Measurements from ENCODE around the gene MYO5A. TPM values are rescaled to one million over a fixed set of nuclear protein-coding genes. Genes with fewer than 3 reads are reported as not detected.

The MYO5A gene
- total and polyA plus RNA-seq, 4 donors, result 5.7 to 42.1 (median 22.0) TPM

- DNase-seq, result no peak
- Histone ChIP-seq H3K27ac (ENCODE audit: low read depth in 1 of 2, low read length in 2 of 2) (no peak overlapping the region), H3K36me3 (ENCODE audit: control insufficient read depth in 1 of 2, insufficient read depth in 2 of 2, low read length in 1 of 2) (no peaks in the 10 kb centered on the region), H3K27me3 (ENCODE audit: control insufficient read depth in 1 of 2, insufficient read depth in 2 of 2, low read length in 1 of 2) (no peaks in the 10 kb centered on the region), H3K4me3 (ENCODE audit: low read length in 2 of 2) (no peak overlapping the region), H3K4me1 (ENCODE audit: control insufficient read depth in 1 of 2, insufficient read depth in 2 of 2, low read length in 2 of 2) (no peaks in the 10 kb centered on the region), H3K9me3 (ENCODE audit: control insufficient read depth, low read length) (no peaks in the 10 kb centered on the region)
- no peak for ATAC-seq (ENCODE audit: low FRiP score)
- WGBS, 2 donors, result 85 to 94% methylated on average over 5 of the region's 5 CpGs
- intact Hi-C loops (cut with DNase I), result no loop called here
Measured at GRCh38 chr15:52503788-52504496, 24.7 kb downstream of the MYO5A start.

GRCh38 chr15:52502608-52503007 is 26.1 kb downstream of the MYO5A start:
- H3K36me3 ChIP-seq (ENCODE audit: control insufficient read depth in 1 of 2, insufficient read depth in 2 of 2, low read length in 1 of 2), result no peaks in the 10 kb centered on the region
- intact Hi-C loops (cut with DNase I), result no loop called here
- WGBS, 2 donors, result 92 to 95% methylated on average over 1 of the region's 1 CpG
- no peaks in the 10 kb centered on the region for H3K9me3 ChIP-seq (ENCODE audit: control insufficient read depth, low read length)
- no peaks in the 10 kb centered on the region for H3K27me3 ChIP-seq (ENCODE audit: control insufficient read depth in 1 of 2, insufficient read depth in 2 of 2, low read length in 1 of 2)
- DNase-seq (no peak), ATAC-seq (ENCODE audit: low FRiP score) (no peak)
- H3K4me1 ChIP-seq (ENCODE audit: control insufficient read depth in 1 of 2, insufficient read depth in 2 of 2, low read length in 2 of 2), result no peaks in the 10 kb centered on the region
- H3K4me3 ChIP-seq (ENCODE audit: low read length in 2 of 2), result no peak overlapping the region
- H3K27ac ChIP-seq (ENCODE audit: low read depth in 1 of 2, low read length in 2 of 2), result no peak overlapping the region

- Histone ChIP-seq H3K27me3 (ENCODE audit: control insufficient read depth in 1 of 2, insufficient read depth in 2 of 2, low read length in 1 of 2) (no peaks in the 10 kb centered on the region), H3K36me3 (ENCODE audit: control insufficient read depth in 1 of 2, insufficient read depth in 2 of 2, low read length in 1 of 2) (no peaks in the 10 kb centered on the region), H3K4me3 (ENCODE audit: low read length in 2 of 2) (no peak overlapping the region), H3K4me1 (ENCODE audit: control insufficient read depth in 1 of 2, insufficient read depth in 2 of 2, low read length in 2 of 2) (no peaks in the 10 kb centered on the region), H3K27ac (ENCODE audit: low read depth in 1 of 2, low read length in 2 of 2) (no peak overlapping the region), H3K9me3 (ENCODE audit: control insufficient read depth, low read length) (no peaks in the 10 kb centered on the region)
- ATAC-seq (ENCODE audit: low FRiP score) (no peak), DNase-seq (no peak)
- WGBS, 2 donors, result 89 to 95% methylated on average over 3 of the region's 3 CpGs
- intact Hi-C loops (cut with DNase I), result no loop called here
Measured at GRCh38 chr15:52499506-52499905, 29.2 kb downstream of the MYO5A start.

- no peaks in the 10 kb centered on the region for H3K9me3 ChIP-seq (ENCODE audit: control insufficient read depth, low read length)
- ATAC-seq (ENCODE audit: low FRiP score) (no peak), DNase-seq (no peak)
- H3K36me3 ChIP-seq (ENCODE audit: control insufficient read depth in 1 of 2, insufficient read depth in 2 of 2, low read length in 1 of 2), result no peaks in the 10 kb centered on the region
- H3K27ac ChIP-seq (ENCODE audit: low read depth in 1 of 2, low read length in 2 of 2), result no peak overlapping the region
- no peaks in the 10 kb centered on the region for H3K27me3 ChIP-seq (ENCODE audit: control insufficient read depth in 1 of 2, insufficient read depth in 2 of 2, low read length in 1 of 2)
- H3K4me1 ChIP-seq (ENCODE audit: control insufficient read depth in 1 of 2, insufficient read depth in 2 of 2, low read length in 2 of 2), result no peaks in the 10 kb centered on the region
- intact Hi-C loops (cut with DNase I), result no loop called here
- no peak overlapping the region for H3K4me3 ChIP-seq (ENCODE audit: low read length in 2 of 2)
Measured at GRCh38 chr15:52498706-52499105, 30.0 kb downstream of the MYO5A start.

- H3K4me1 ChIP-seq (ENCODE audit: control insufficient read depth in 1 of 2, insufficient read depth in 2 of 2, low read length in 2 of 2), result no peaks in the 10 kb centered on the region
- H3K9me3 ChIP-seq (ENCODE audit: control insufficient read depth, low read length), result no peaks in the 10 kb centered on the region
- H3K4me3 ChIP-seq (ENCODE audit: low read length in 2 of 2), result no peak overlapping the region
- DNase-seq (no peak), ATAC-seq (ENCODE audit: low FRiP score) (no peak)
- 93 to 94% methylated on average over 6 of the region's 6 CpGs for WGBS, 2 donors
- H3K36me3 ChIP-seq (ENCODE audit: control insufficient read depth in 1 of 2, insufficient read depth in 2 of 2, low read length in 1 of 2), result no peaks in the 10 kb centered on the region
- no peak overlapping the region for H3K27ac ChIP-seq (ENCODE audit: low read depth in 1 of 2, low read length in 2 of 2)
- intact Hi-C loops (cut with DNase I), result no loop called here
- no peaks in the 10 kb centered on the region for H3K27me3 ChIP-seq (ENCODE audit: control insufficient read depth in 1 of 2, insufficient read depth in 2 of 2, low read length in 1 of 2)
Measured at GRCh38 chr15:52496776-52497470, 31.8 kb downstream of the MYO5A start.

- intact Hi-C loops (cut with DNase I), result no loop called here
- Histone ChIP-seq H3K27ac (ENCODE audit: low read depth in 1 of 2, low read length in 2 of 2) (no peak overlapping the region), H3K9me3 (ENCODE audit: control insufficient read depth, low read length) (no peaks in the 10 kb centered on the region), H3K36me3 (ENCODE audit: control insufficient read depth in 1 of 2, insufficient read depth in 2 of 2, low read length in 1 of 2) (no peaks in the 10 kb centered on the region), H3K27me3 (ENCODE audit: control insufficient read depth in 1 of 2, insufficient read depth in 2 of 2, low read length in 1 of 2) (no peaks in the 10 kb centered on the region), H3K4me1 (ENCODE audit: control insufficient read depth in 1 of 2, insufficient read depth in 2 of 2, low read length in 2 of 2) (no peaks in the 10 kb centered on the region), H3K4me3 (ENCODE audit: low read length in 2 of 2) (no peak overlapping the region)
- ATAC-seq (ENCODE audit: low FRiP score), result no peak
- 68 to 70% methylated on average over 4 of the region's 4 CpGs for WGBS, 2 donors
- no peak for DNase-seq
Measured at GRCh38 chr15:52496175-52496574, 32.5 kb downstream of the MYO5A start.

- Histone ChIP-seq H3K4me3 (ENCODE audit: low read length in 2 of 2) (no peak overlapping the region), H3K27me3 (ENCODE audit: control insufficient read depth in 1 of 2, insufficient read depth in 2 of 2, low read length in 1 of 2) (no peaks in the 10 kb centered on the region), H3K27ac (ENCODE audit: low read depth in 1 of 2, low read length in 2 of 2) (no peak overlapping the region), H3K36me3 (ENCODE audit: control insufficient read depth in 1 of 2, insufficient read depth in 2 of 2, low read length in 1 of 2) (no peaks in the 10 kb centered on the region), H3K9me3 (ENCODE audit: control insufficient read depth, low read length) (no peaks in the 10 kb centered on the region), H3K4me1 (ENCODE audit: control insufficient read depth in 1 of 2, insufficient read depth in 2 of 2, low read length in 2 of 2) (no peaks in the 10 kb centered on the region)
- no peak for DNase-seq
- intact Hi-C loops (cut with DNase I), result no loop called here
- no peak for ATAC-seq (ENCODE audit: low FRiP score)
Measured at GRCh38 chr15:52495125-52495524, 33.6 kb downstream of the MYO5A start.

- ATAC-seq (ENCODE audit: low FRiP score), result no peak
- no peak for DNase-seq
- Histone ChIP-seq H3K27ac (ENCODE audit: low read depth in 1 of 2, low read length in 2 of 2) (no peak overlapping the region), H3K9me3 (ENCODE audit: control insufficient read depth, low read length) (no peaks in the 10 kb centered on the region), H3K4me1 (ENCODE audit: control insufficient read depth in 1 of 2, insufficient read depth in 2 of 2, low read length in 2 of 2) (no peaks in the 10 kb centered on the region), H3K4me3 (ENCODE audit: low read length in 2 of 2) (no peak overlapping the region), H3K27me3 (ENCODE audit: control insufficient read depth in 1 of 2, insufficient read depth in 2 of 2, low read length in 1 of 2) (no peaks in the 10 kb centered on the region), H3K36me3 (ENCODE audit: control insufficient read depth in 1 of 2, insufficient read depth in 2 of 2, low read length in 1 of 2) (no peaks in the 10 kb centered on the region)
- intact Hi-C loops (cut with DNase I), result no loop called here
- WGBS, 2 donors, result 95 to 99% methylated on average over 3 of the region's 3 CpGs
Measured at GRCh38 chr15:52493968-52494367, 34.7 kb downstream of the MYO5A start.

GRCh38 chr15:52492132-52492531 is 36.5 kb downstream of the MYO5A start:
- Histone ChIP-seq H3K4me1 (ENCODE audit: control insufficient read depth in 1 of 2, insufficient read depth in 2 of 2, low read length in 2 of 2) (no peaks in the 10 kb centered on the region), H3K27me3 (ENCODE audit: control insufficient read depth in 1 of 2, insufficient read depth in 2 of 2, low read length in 1 of 2) (no peaks in the 10 kb centered on the region), H3K27ac (ENCODE audit: low read depth in 1 of 2, low read length in 2 of 2) (no peak overlapping the region), H3K9me3 (ENCODE audit: control insufficient read depth, low read length) (no peaks in the 10 kb centered on the region), H3K36me3 (ENCODE audit: control insufficient read depth in 1 of 2, insufficient read depth in 2 of 2, low read length in 1 of 2) (no peaks in the 10 kb centered on the region), H3K4me3 (ENCODE audit: low read length in 2 of 2) (no peak overlapping the region)
- WGBS, 2 donors, result 88% methylated on average over 4 of the region's 4 CpGs
- intact Hi-C loops (cut with DNase I), result no loop called here
- DNase-seq (no peak), ATAC-seq (ENCODE audit: low FRiP score) (no peak)
